NCI-H187 (cell line): ENCODE results near the gene GALM.
"Not testable (repeated sequence)": the region's sequence is repeated elsewhere in the genome, so short reads cannot be mapped to it uniquely, and the experiment has no call there.

ENCODE experiments used
- DNase-seq, 2 experiments: peaks; one replicate each; lab custom pipeline; 2025; lab: John Stamatoyannopoulos, UW

GALM gene

GRCh38 chr2:38650012-38650411 lies 15.9 kb upstream of the GALM start:
- DNase-seq = no peak

GRCh38 chr2:38650717-38651116 lies 15.2 kb upstream of the GALM start:
- no peak for DNase-seq

GRCh38 chr2:38652431-38653273 lies 13.3 kb upstream of the GALM start:
- no peak for DNase-seq

GRCh38 chr2:38653380-38653714 lies 12.6 kb upstream of the GALM start:
- DNase-seq = no peak

GRCh38 chr2:38653715-38654527 lies 12.0 kb upstream of the GALM start:
- DNase-seq = no peak

- no peak for DNase-seq
Observed at GRCh38 chr2:38654528-38655381, 11.2 kb upstream of the GALM start.

GRCh38 chr2:38655441-38655840 lies 10.5 kb upstream of the GALM start:
- no peak for DNase-seq

- DNase-seq = no peak
Observed at GRCh38 chr2:38656866-38657480, 8.9 kb upstream of the GALM start.

- DNase-seq = no peak
Observed at GRCh38 chr2:38658613-38659012, 7.3 kb upstream of the GALM start.

GRCh38 chr2:38659115-38659514 lies 6.8 kb upstream of the GALM start:
- no peak for DNase-seq

GRCh38 chr2:38660282-38660681 lies 5.6 kb upstream of the GALM start:
- no peak for DNase-seq

GRCh38 chr2:38661306-38661705 lies 4.6 kb upstream of the GALM start:
- DNase-seq = no peak

- DNase-seq = no peak
Observed at GRCh38 chr2:38666556-38666910, 619 bp downstream of the GALM start.

- no peak for DNase-seq
Observed at GRCh38 chr2:38668092-38668491, 2.2 kb downstream of the GALM start.

GRCh38 chr2:38668779-38669479 lies 3.0 kb downstream of the GALM start:
- no peak for DNase-seq

GRCh38 chr2:38671303-38671702 lies 5.4 kb downstream of the GALM start:
- DNase-seq = no peak

GRCh38 chr2:38671946-38672345 lies 6.0 kb downstream of the GALM start:
- DNase-seq = no peak

- no peak for DNase-seq
Observed at GRCh38 chr2:38672445-38673391, 6.8 kb downstream of the GALM start.

GRCh38 chr2:38676681-38677080 lies 10.8 kb downstream of the GALM start:
- DNase-seq = no peak

- DNase-seq = not testable (repeated sequence)
Observed at GRCh38 chr2:38680868-38681267, 15.0 kb downstream of the GALM start.
